Ishikawa (cell line): ENCODE data around the gene BCKDK.

Source experiments
- CEBPB ChIP-seq: IDR thresholded peaks from 2 replicates; pipeline ENCODE4 v1.6.1; 2012
- CREB1 ChIP-seq: IDR thresholded peaks from 2 replicates; pipeline ENCODE4 v1.6.1; 2012; ENCODE audit warnings: low read depth
- EGR1 ChIP-seq: IDR thresholded peaks from 2 replicates; pipeline ENCODE4 v1.6.1; 2012
- EP300 ChIP-seq: IDR thresholded peaks from 2 replicates; pipeline ENCODE4 v1.6.1; 2012; ENCODE audit warnings: borderline replicate concordance
- FOXM1 ChIP-seq: IDR thresholded peaks from 2 replicates; pipeline ENCODE4 v1.6.1; 2012; ENCODE audit warnings: low read depth, borderline replicate concordance
- MAX ChIP-seq: IDR thresholded peaks from 2 replicates; pipeline ENCODE4 v1.6.1; 2012
- NFIC ChIP-seq: IDR thresholded peaks from 2 replicates; pipeline ENCODE4 v1.6.1; 2012
- RAD21 ChIP-seq: IDR thresholded peaks from 2 replicates; pipeline ENCODE4 v1.6.1; 2012; ENCODE audit warnings: low read depth
- REST ChIP-seq: IDR thresholded peaks from 2 replicates; pipeline ENCODE4 v1.6.1; 2012; ENCODE audit warnings: low read depth, mild to moderate bottlenecking
- TAF1 ChIP-seq: IDR thresholded peaks from 2 replicates; pipeline ENCODE4 v1.6.1; 2012; ENCODE audit warnings: low read depth, mild to moderate bottlenecking
- TCF12 ChIP-seq: IDR thresholded peaks from 2 replicates; pipeline ENCODE4 v1.6.1; 2012; ENCODE audit warnings: low read depth
- TEAD4 ChIP-seq: IDR thresholded peaks from 2 replicates; pipeline ENCODE4 v1.6.1; 2012
- USF1 ChIP-seq: IDR thresholded peaks from 2 replicates; pipeline ENCODE4 v1.6.1; 2012
- YY1 ChIP-seq: IDR thresholded peaks from 2 replicates; pipeline ENCODE4 v1.6.1; 2012; ENCODE audit warnings: low read depth
- ZBTB7A ChIP-seq: IDR thresholded peaks from 2 replicates; pipeline ENCODE4 v1.6.1; 2012; ENCODE audit warnings: low read depth

Gene BCKDK

GRCh38 chr16:31080756-31081419 is 27.3 kb upstream of the BCKDK start:
- TF ChIP-seq EGR1 (no peak), TAF1 (no peak), RAD21 (no peak), USF1 (no peak), EP300 (no peak), TEAD4 (no peak), FOXM1 (no peak), TCF12 (no peak), YY1 (no peak), CREB1 (no peak), NFIC (no peak), ZBTB7A (no peak), MAX (no peak), REST (no peak), CEBPB (no peak)

GRCh38 chr16:31081428-31082351 is 26.5 kb upstream of the BCKDK start:
- TF ChIP-seq TCF12: no peak
- TF ChIP-seq NFIC: no peak
- no peak for TF ChIP-seq EGR1
- TF ChIP-seq MAX: no peak
- TF ChIP-seq YY1: no peak
- no peak for TF ChIP-seq CREB1
- no peak for TF ChIP-seq EP300
- no peak for TF ChIP-seq ZBTB7A
- TF ChIP-seq REST: no peak
- no peak for TF ChIP-seq USF1
- no peak for TF ChIP-seq FOXM1
- no peak for TF ChIP-seq RAD21
- TF ChIP-seq TEAD4: no peak
- TF ChIP-seq TAF1: no peak
- no peak for TF ChIP-seq CEBPB

GRCh38 chr16:31082368-31083045 is 25.7 kb upstream of the BCKDK start:
- TF ChIP-seq ZBTB7A: peak; percentile 36; the same call in 1 of the 2 replicates
- peak; percentile 63 for TF ChIP-seq TCF12
- TF ChIP-seq USF1: no peak
- TF ChIP-seq EGR1: no peak
- TF ChIP-seq FOXM1: no peak
- no peak for TF ChIP-seq CEBPB
- TF ChIP-seq RAD21: 0 out of 2 replicates have a peak, but pooled peaks have one; percentile 6
- TF ChIP-seq CREB1: no peak

- TF ChIP-seq FOXM1 (no peak), NFIC (no peak), REST (no peak), MAX (no peak), USF1 (no peak), CEBPB (no peak), RAD21 (no peak), EGR1 (no peak), YY1 (no peak), TCF12 (no peak), TEAD4 (no peak), ZBTB7A (no peak), TAF1 (no peak), CREB1 (no peak)
Measured at GRCh38 chr16:31083081-31083480, 25.1 kb upstream of the BCKDK start.
